BE2C (cell line): ENCODE measurements around the gene TUB.

ENCODE experiments used
- DNase-seq: peaks from one replicate; pipeline ENCODE4 v3.0.0-alpha.2; 2020
- H3K27me3 ChIP-seq: fragments of 250-450 bp; sonication (Bioruptor Pico); 2 replicates; pipeline ENCODE4 v1.5.1; 2020; ENCODE audit warnings: mild to moderate bottlenecking
- H3K36me3 ChIP-seq: fragments of 250-450 bp; sonication (Bioruptor Pico); 2 replicates; pipeline ENCODE4 v1.5.1; 2020; ENCODE audit warnings: mild to moderate bottlenecking
- H3K4me1 ChIP-seq: fragments of 250-450 bp; sonication (Bioruptor Pico); 2 replicates; pipeline ENCODE4 v1.5.1; 2020
- H3K4me3 ChIP-seq: 2 replicates; pipeline ENCODE4 v1.5.1; 2011; ENCODE audit warnings: low read depth, low read length
- H3K9me3 ChIP-seq: fragments of 250-450 bp; sonication (Bioruptor Pico); 2 replicates; pipeline ENCODE4 v1.5.1; 2020
- TF ChIP-seq, protein P1 (sequence below): IDR thresholded peaks from 2 replicates; pipeline ENCODE4 v1.5.1; 2012; ENCODE audit warnings: mild to moderate bottlenecking, low read depth, low read length

The TUB gene

DNA sequence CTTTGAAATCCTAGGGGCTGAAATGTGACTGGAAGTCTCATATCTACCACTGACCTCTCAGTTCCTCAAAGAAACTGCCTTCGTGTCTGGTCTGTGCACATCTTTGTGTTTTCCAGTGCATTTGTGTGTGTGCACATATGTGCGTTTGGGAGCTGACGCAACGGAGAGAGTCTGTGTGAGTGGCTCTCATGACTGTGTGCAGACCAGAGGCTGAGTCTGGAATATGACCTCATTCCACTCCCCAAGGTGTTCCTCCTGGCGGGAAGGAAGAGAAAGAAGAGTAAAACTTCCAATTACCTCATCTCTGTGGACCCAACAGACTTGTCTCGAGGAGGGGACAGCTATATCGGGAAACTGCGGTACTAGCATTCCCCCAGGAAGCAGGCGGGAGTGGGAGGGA, 16.5 kb downstream of the TUB start:
- H3K4me3 ChIP-seq = no peak overlapping the region
- no peaks in the 10 kb centered on the region for H3K9me3 ChIP-seq
- peaks cover 4% of the 10 kb centered on the region; the same call in 1 of the 2 replicates for H3K4me1 ChIP-seq
- TF ChIP-seq, protein P1, sequence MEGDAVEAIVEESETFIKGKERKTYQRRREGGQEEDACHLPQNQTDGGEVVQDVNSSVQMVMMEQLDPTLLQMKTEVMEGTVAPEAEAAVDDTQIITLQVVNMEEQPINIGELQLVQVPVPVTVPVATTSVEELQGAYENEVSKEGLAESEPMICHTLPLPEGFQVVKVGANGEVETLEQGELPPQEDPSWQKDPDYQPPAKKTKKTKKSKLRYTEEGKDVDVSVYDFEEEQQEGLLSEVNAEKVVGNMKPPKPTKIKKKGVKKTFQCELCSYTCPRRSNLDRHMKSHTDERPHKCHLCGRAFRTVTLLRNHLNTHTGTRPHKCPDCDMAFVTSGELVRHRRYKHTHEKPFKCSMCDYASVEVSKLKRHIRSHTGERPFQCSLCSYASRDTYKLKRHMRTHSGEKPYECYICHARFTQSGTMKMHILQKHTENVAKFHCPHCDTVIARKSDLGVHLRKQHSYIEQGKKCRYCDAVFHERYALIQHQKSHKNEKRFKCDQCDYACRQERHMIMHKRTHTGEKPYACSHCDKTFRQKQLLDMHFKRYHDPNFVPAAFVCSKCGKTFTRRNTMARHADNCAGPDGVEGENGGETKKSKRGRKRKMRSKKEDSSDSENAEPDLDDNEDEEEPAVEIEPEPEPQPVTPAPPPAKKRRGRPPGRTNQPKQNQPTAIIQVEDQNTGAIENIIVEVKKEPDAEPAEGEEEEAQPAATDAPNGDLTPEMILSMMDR = no peak
- no peak for DNase-seq
- H3K27me3 ChIP-seq = no peaks in the 10 kb centered on the region
- H3K36me3 ChIP-seq = peaks cover 92% of the 10 kb centered on the region

DNA sequence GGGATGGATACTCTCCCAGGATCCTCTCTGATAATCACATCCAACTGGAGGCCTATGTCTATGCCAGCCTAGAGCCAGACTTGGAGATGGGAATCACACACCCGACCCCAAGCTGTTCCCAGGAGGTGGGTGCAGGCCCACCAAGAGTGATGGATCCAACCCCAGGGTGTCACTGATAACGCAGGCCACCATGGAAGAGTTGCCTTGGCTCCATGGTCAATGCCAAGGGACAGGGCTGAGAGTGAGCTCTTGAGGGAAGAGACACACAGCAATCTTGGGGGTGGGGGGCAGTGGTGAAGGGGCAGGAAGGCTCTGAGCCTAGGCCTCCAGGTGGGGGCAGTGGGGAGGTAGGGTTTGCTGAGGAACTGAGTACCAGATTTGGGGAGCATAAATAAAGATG, 16.9 kb downstream of the TUB start:
- Histone ChIP-seq H3K27me3 (no peaks in the 10 kb centered on the region), H3K4me3 (no peak overlapping the region), H3K36me3 (peaks cover 93% of the 10 kb centered on the region), H3K9me3 (no peaks in the 10 kb centered on the region), H3K4me1 (no peaks in the 10 kb centered on the region; the same call in 1 of the 2 replicates)
- TF ChIP-seq, protein P1 = no peak
- no peak for DNase-seq

DNA sequence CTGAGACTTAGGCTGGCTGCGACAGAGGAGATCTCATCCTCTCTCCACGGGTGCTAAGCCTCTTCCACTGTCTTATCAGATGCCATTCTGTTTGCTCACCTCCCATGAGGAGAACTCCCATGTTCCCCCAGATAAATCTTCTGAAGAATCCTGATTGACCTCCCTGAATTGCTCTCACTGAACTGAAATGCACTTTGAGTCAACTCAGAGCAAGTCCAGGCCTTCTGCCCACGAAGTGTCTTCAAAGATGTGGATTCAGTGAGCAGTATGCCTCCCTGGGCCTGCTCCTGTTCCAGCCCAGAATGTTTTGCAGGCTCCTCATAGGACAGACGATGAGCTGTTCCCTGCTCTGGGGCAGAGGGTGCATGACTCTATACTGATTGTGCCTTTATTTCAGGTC, 17.4 kb downstream of the TUB start:
- H3K27me3 ChIP-seq = no peaks in the 10 kb centered on the region
- TF ChIP-seq, protein P1 = no peak
- no peak for DNase-seq
- H3K4me1 ChIP-seq = no peaks in the 10 kb centered on the region
- H3K36me3 ChIP-seq = peaks cover 89% of the 10 kb centered on the region
- no peak overlapping the region for H3K4me3 ChIP-seq
- H3K9me3 ChIP-seq = no peaks in the 10 kb centered on the region

GRCh38 chr11:8098879-8099278, 17.9 kb downstream of the TUB start:
- TF ChIP-seq, protein P1 = no peak

DNA sequence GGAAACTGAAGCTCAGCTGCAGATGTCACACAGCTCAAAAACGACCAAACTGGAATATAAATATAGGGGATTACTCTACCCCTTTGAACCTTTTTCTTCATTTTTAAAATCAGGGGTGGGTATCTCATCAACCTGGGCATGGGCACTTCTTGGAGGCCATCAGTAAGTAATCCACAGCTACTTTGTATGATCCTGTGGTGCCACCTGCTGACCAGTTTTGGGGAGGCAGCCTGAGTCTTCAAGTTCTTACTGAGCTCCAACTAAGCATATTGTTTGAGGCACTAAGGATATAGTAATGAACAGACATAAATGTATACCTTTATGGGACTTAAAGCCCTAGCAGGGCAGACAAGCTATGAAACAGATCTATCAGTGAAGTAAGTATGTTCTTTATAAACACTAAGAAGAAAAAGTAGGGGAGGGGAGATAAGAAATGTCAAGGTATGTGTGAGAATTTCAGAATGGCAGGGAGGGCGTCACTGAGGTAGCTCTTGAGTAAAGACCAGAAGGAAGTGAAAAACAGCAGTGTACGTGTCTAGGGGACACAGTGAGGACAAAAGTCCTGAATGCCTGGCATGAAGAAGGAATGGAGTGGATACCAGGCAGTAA, 18.4 kb downstream of the TUB start:
- peak; percentile 64 for DNase-seq
- Histone ChIP-seq H3K4me3 (no peak overlapping the region), H3K36me3 (peaks cover 79% of the 10 kb centered on the region), H3K4me1 (no peaks in the 10 kb centered on the region), H3K9me3 (no peaks in the 10 kb centered on the region), H3K27me3 (no peaks in the 10 kb centered on the region)
- TF ChIP-seq, protein P1 = peak; percentile 66

More at GRCh38 chr11:8098879-8099278, 17.9 kb downstream of the TUB start:
- Histone ChIP-seq H3K9me3 (no peaks in the 10 kb centered on the region), H3K36me3 (peaks cover 83% of the 10 kb centered on the region), H3K4me3 (no peak overlapping the region), H3K4me1 (no peaks in the 10 kb centered on the region), H3K27me3 (no peaks in the 10 kb centered on the region)
- no peak for DNase-seq

GRCh38 chr11:8100158-8100557, 19.1 kb downstream of the TUB start:
- Histone ChIP-seq H3K36me3 (peaks cover 74% of the 10 kb centered on the region), H3K4me1 (no peaks in the 10 kb centered on the region), H3K27me3 (no peaks in the 10 kb centered on the region), H3K9me3 (no peaks in the 10 kb centered on the region), H3K4me3 (no peak overlapping the region)
- TF ChIP-seq, protein P1 = no peak
- DNase-seq = no peak
